ENCODE data around the gene STX2. TPM values are rescaled to one million over a fixed set of nuclear protein-coding genes. Genes with fewer than 3 reads are reported as not detected.

The STX2 gene
- total and polyA plus RNA-seq, 2 donors (not counting 3 experiments of a cell fraction or from before 2014, with no cell fraction given) = 26.2 to 32.6 TPM

DNA sequence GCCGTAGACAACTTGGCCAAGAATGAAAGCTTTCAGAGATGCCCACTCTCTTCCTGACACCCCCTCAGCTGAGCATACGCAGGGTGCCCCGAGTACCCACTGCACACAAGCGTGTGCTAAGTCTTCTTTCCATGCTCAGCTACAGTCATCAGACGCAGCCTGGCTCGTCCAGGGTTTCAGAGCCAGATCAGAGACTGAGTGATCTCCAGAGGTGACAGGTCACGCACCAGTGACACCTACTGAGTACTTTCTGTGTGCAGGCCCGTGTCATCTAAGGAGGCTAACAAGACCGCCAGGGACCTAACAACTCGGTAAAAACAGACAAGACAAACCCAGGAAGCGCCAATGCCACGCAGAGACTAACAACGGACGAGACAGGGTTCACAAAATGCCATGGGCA is 25.1 kb downstream of the STX2 start:
- intact Hi-C loops (cut with micrococcal nuclease) = no loop called here
- Histone ChIP-seq H3K9me1 (replicated peaks; ENCODE audit: control insufficient read depth, extremely low read depth, insufficient read depth, low read length) (no peaks in the 10 kb centered on the region), H3K36me3 (ENCODE audit: control insufficient read depth in 2 of 2, extremely low read depth in 1 of 2, insufficient read depth in 2 of 2, low read length in 2 of 2) (peaks cover 0 to 3% of the 10 kb centered on the region in 2 experiments), H3K4me2 (ENCODE audit: insufficient read depth, low read length) (no peak overlapping the region), H3K27ac (ENCODE audit: insufficient read depth, low read depth, low read length) (no peak overlapping the region), H3K9ac (replicated peaks; ENCODE audit: extremely low read depth, insufficient read depth, low read length) (no peak overlapping the region), H3K4me3 (replicated peaks in 1 of 3; ENCODE audit: insufficient read depth in 1 of 3, low read depth in 1 of 3, low read length in 3 of 3) (no peak overlapping the region), H2AFZ (ENCODE audit: low read depth, low read length) (no peak overlapping the region), H4K20me1 (replicated peaks; ENCODE audit: control insufficient read depth, extremely low read depth, insufficient read depth, low read length) (no peaks in the 10 kb centered on the region), H3K9me3 (replicated peaks; ENCODE audit: control insufficient read depth, insufficient read depth, low read length) (no peaks in the 10 kb centered on the region), H3K4me1 (ENCODE audit: control insufficient read depth, extremely low read depth, insufficient read depth, low read length) (no peaks in the 10 kb centered on the region), H3K79me2 (ENCODE audit: control insufficient read depth, insufficient read depth, low read length) (peaks cover 7% of the 10 kb centered on the region), H3K27me3 (ENCODE audit: control insufficient read depth in 2 of 2, insufficient read depth in 2 of 2, low read length in 2 of 2) (no peaks in the 10 kb centered on the region)
- dilution Hi-C loops (cut with MboI; ENCODE audit: extremely low pct_ligation_motif_present, low sequenced_read_pairs) = no loop called here
- CTCF ChIA-PET = no interaction called here
- BruUV-seq (replicated peaks) = no TSS peak
- DNase-seq (ENCODE audit: low read depth, low spot score) (no peak), FAIRE-seq (no peak)
- POLR2A ChIA-PET = no interaction called here
- TF ChIP-seq CTCF (IDR thresholded peaks at IDR 0.05; ENCODE audit: extremely low read depth in 1 of 2, insufficient read depth in 1 of 2, low read depth in 1 of 2, low read length in 2 of 2) = no peak
- TF ChIP-seq, protein P1, sequence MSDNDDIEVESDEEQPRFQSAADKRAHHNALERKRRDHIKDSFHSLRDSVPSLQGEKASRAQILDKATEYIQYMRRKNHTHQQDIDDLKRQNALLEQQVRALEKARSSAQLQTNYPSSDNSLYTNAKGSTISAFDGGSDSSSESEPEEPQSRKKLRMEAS (IDR thresholded peaks at IDR 0.05; ENCODE audit: insufficient read depth, insufficient read length) = no peak
- TF ChIP-seq FOS (IDR thresholded peaks at IDR 0.05; ENCODE audit: borderline replicate concordance, insufficient read depth, low read length) = no peak
- no peak for TF ChIP-seq MYC (IDR thresholded peaks at IDR 0.05; ENCODE audit: low read depth, low read length)
- no peak for TF ChIP-seq POLR2A (IDR thresholded peaks at IDR 0.05; ENCODE audit: low read depth, low read length)

- intact Hi-C loops (cut with micrococcal nuclease) (no loop called here), dilution Hi-C loops (cut with MboI; ENCODE audit: extremely low pct_ligation_motif_present, low sequenced_read_pairs) (no loop called here)
- H3K27ac ChIP-seq (ENCODE audit: insufficient read depth, low read depth, low read length) = no peak overlapping the region
- no TSS peak for BruUV-seq (replicated peaks)
- no peaks in the 10 kb centered on the region for H4K20me1 ChIP-seq (replicated peaks; ENCODE audit: control insufficient read depth, extremely low read depth, insufficient read depth, low read length)
- no peaks in the 10 kb centered on the region for H3K9me1 ChIP-seq (replicated peaks; ENCODE audit: control insufficient read depth, extremely low read depth, insufficient read depth, low read length)
- no peak for FAIRE-seq
- ChIA-PET POLR2A (no interaction called here), CTCF (no interaction called here)
- no peak overlapping the region for H3K4me3 ChIP-seq (replicated peaks in 1 of 3; ENCODE audit: insufficient read depth in 1 of 3, low read depth in 1 of 3, low read length in 3 of 3)
- no peaks in the 10 kb centered on the region for H3K9me3 ChIP-seq (replicated peaks; ENCODE audit: control insufficient read depth, insufficient read depth, low read length)
- no peak overlapping the region for H2AFZ ChIP-seq (ENCODE audit: low read depth, low read length)
- H3K36me3 ChIP-seq (ENCODE audit: control insufficient read depth in 2 of 2, extremely low read depth in 1 of 2, insufficient read depth in 2 of 2, low read length in 2 of 2) = peaks cover 0 to 3% of the 10 kb centered on the region in 2 experiments
- DNase-seq (ENCODE audit: low read depth, low spot score) = no peak
- no peaks in the 10 kb centered on the region for H3K4me1 ChIP-seq (ENCODE audit: control insufficient read depth, extremely low read depth, insufficient read depth, low read length)
- no peaks in the 10 kb centered on the region for H3K27me3 ChIP-seq (ENCODE audit: control insufficient read depth in 2 of 2, insufficient read depth in 2 of 2, low read length in 2 of 2)
- peaks cover 7% of the 10 kb centered on the region for H3K79me2 ChIP-seq (ENCODE audit: control insufficient read depth, insufficient read depth, low read length)
- no peak overlapping the region for H3K4me2 ChIP-seq (ENCODE audit: insufficient read depth, low read length)
- no peak for TF ChIP-seq GATA2 (IDR thresholded peaks at IDR 0.05; ENCODE audit: insufficient read depth, insufficient read length, low read depth, low read length)
- TF ChIP-seq, protein P1 (IDR thresholded peaks at IDR 0.05; ENCODE audit: insufficient read depth, insufficient read length) = no peak
- TF ChIP-seq FOS (IDR thresholded peaks at IDR 0.05; ENCODE audit: borderline replicate concordance, insufficient read depth, low read length) = no peak
- no peak for TF ChIP-seq MYC (IDR thresholded peaks at IDR 0.05; ENCODE audit: low read depth, low read length)
- TF ChIP-seq POLR2A (IDR thresholded peaks at IDR 0.05; ENCODE audit: low read depth, low read length) = no peak
- no peak for TF ChIP-seq POLR2AphosphoS5 (IDR thresholded peaks at IDR 0.05; ENCODE audit: insufficient read depth, low read depth, low read length)
- H3K9ac ChIP-seq (replicated peaks; ENCODE audit: extremely low read depth, insufficient read depth, low read length) = no peak overlapping the region
Measured at GRCh38 chr12:130813436-130813835, 25.6 kb downstream of the STX2 start.
